ENCODE data around the gene C2orf42.
"Not testable (repeated sequence)": the region's sequence is repeated elsewhere in the genome, so short reads cannot be mapped to it uniquely, and the experiment has no call there.

The C2orf42 gene

DNA sequence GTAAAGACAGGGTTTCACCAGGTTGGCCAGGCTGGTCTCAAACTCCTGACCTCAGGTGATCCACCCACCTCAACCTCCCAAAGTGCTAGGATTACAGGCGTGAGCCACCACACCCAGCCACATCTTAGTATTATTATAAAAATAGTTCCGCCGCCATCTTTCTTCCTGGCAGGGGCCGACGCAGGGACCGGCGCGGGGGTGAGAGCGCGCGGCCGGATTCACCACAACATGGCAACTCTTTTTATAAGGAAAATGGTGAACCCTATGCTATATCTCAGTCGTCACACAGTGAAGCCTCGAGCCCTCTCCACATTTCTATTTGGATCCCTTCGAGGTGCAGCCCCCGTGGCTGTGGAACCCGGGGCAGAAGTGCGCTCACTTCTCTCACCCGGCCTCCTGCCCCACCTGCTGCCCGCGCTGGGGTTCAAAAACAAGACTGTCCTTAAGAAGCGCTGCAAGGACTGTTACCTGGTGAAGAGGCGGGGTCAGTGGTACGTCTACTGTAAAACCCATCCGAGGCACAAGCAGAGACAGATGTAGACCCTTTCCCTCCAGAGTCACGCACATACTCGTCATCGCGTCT, 88.4 kb downstream of the C2orf42 start:
- not testable (repeated sequence) for DNase-seq (ENCODE audit: low spot score)

GRCh38 chr2:70101686-70102085, 89.1 kb downstream of the C2orf42 start:
- DNase-seq (ENCODE audit: low spot score), result not testable (repeated sequence)

- DNase-seq (ENCODE audit: low spot score), result no peak
These were observed 89.6 kb downstream of the C2orf42 start for GRCh38 chr2:70101174-70101573.
